H9 (cell line): ENCODE measurements around the gene PRSS50. TPM values are rescaled to one million over a fixed set of nuclear protein-coding genes. Genes with fewer than 3 reads are reported as not detected.

Source experiments
- DNase-seq: peaks from one replicate; pipeline ENCODE4 v3.0.0-alpha.2; 2017
- H2AFZ ChIP-seq: one replicate; pipeline ENCODE4 v1.6.1; 2013; ENCODE audit warnings: mild to moderate bottlenecking, low read length, control low read depth, moderate library complexity
- H2AK5ac ChIP-seq: 2 replicates; pipeline ENCODE4 v1.6.1; 2013; ENCODE audit warnings: low read length, control low read depth, mixed read lengths; ENCODE audit not compliant: insufficient read length
- H2BK120ac ChIP-seq: one replicate; pipeline ENCODE4 v1.6.1; 2013; ENCODE audit warnings: low read depth, mild to moderate bottlenecking, low read length, control low read depth, inconsistent platforms; ENCODE audit not compliant: poor library complexity, severe bottlenecking
- H2BK12ac ChIP-seq: 2 replicates; pipeline ENCODE4 v1.6.1; 2013; ENCODE audit warnings: low read length, control low read depth, mixed read lengths, low read depth; ENCODE audit not compliant: insufficient read length
- H2BK15ac ChIP-seq: 2 replicates; pipeline ENCODE4 v1.6.1; 2013; ENCODE audit warnings: low read depth, low read length, control low read depth
- H2BK20ac ChIP-seq: one replicate; pipeline ENCODE4 v1.6.1; 2013; ENCODE audit warnings: low read depth, mild to moderate bottlenecking, low read length, control low read depth, inconsistent platforms; ENCODE audit not compliant: poor library complexity, severe bottlenecking
- H2BK5ac ChIP-seq: 2 replicates; pipeline ENCODE4 v1.6.1; 2013; ENCODE audit warnings: low read length, control low read depth, mixed read lengths; ENCODE audit not compliant: insufficient read length
- H3K14ac ChIP-seq: 2 replicates; pipeline ENCODE4 v1.6.1; 2013; ENCODE audit warnings: low read length, control low read depth; ENCODE audit not compliant: insufficient read depth
- H3K18ac ChIP-seq: 2 replicates; pipeline ENCODE4 v1.6.1; 2013; ENCODE audit warnings: low read depth, mild to moderate bottlenecking, mixed read lengths, low read length, control low read depth; ENCODE audit not compliant: insufficient read length
- H3K23ac ChIP-seq: 2 replicates; pipeline ENCODE4 v1.6.1; 2013; ENCODE audit warnings: low read length, control low read depth, mixed read lengths, low read depth; ENCODE audit not compliant: insufficient read length
- H3K23me2 ChIP-seq: 2 replicates; pipeline ENCODE4 v1.6.1; 2013; ENCODE audit warnings: low read depth, mild to moderate bottlenecking, mixed read lengths, low read length, control low read depth; ENCODE audit not compliant: insufficient read length, poor library complexity, severe bottlenecking
- H3K27ac ChIP-seq: 2 replicates; pipeline ENCODE4 v1.5.1; 2013; ENCODE audit warnings: low read length, control low read depth, mixed read lengths, low read depth; ENCODE audit not compliant: insufficient read length
- H3K27me3 ChIP-seq: 2 replicates; pipeline ENCODE4 v1.6.1; 2013; ENCODE audit warnings: low read length, control low read depth, inconsistent platforms; ENCODE audit not compliant: insufficient read depth
- H3K4ac ChIP-seq: 2 replicates; pipeline ENCODE4 v1.6.1; 2013; ENCODE audit warnings: low read depth, mild to moderate bottlenecking, control low read depth, inconsistent platforms, low read length, moderate library complexity
- H3K4me1 ChIP-seq: 2 replicates; pipeline ENCODE4 v1.6.1; 2013; ENCODE audit warnings: low read length, control low read depth, inconsistent platforms; ENCODE audit not compliant: insufficient read depth
- H3K4me2 ChIP-seq: 2 replicates; pipeline ENCODE4 v1.6.1; 2013; ENCODE audit warnings: low read length, control low read depth, mixed read lengths; ENCODE audit not compliant: insufficient read length, insufficient read depth
- H3K56ac ChIP-seq: 2 replicates; pipeline ENCODE4 v1.6.1; 2013; ENCODE audit warnings: low read depth, mild to moderate bottlenecking, mixed read lengths, low read length, control low read depth; ENCODE audit not compliant: insufficient read length
- H3K79me1 ChIP-seq: 2 replicates; pipeline ENCODE4 v1.6.1; 2013; ENCODE audit warnings: low read depth, mild to moderate bottlenecking, moderate library complexity, low read length, control low read depth, inconsistent platforms; ENCODE audit not compliant: insufficient read depth, poor library complexity, severe bottlenecking
- H3K79me2 ChIP-seq: 2 replicates; pipeline ENCODE4 v1.6.1; 2013; ENCODE audit warnings: low read length, control low read depth, inconsistent platforms; ENCODE audit not compliant: insufficient read depth
- H3K9ac ChIP-seq: 2 replicates; pipeline ENCODE4 v1.6.1; 2013; ENCODE audit warnings: low read length, control low read depth, mixed read lengths; ENCODE audit not compliant: insufficient read length; ENCODE audit errors: extremely low read depth
- H3K9me3 ChIP-seq: one replicate; pipeline ENCODE4 v1.6.1; 2013; ENCODE audit warnings: low read depth, low read length, inconsistent platforms; ENCODE audit not compliant: control insufficient read depth
- H3T11ph ChIP-seq: one replicate; pipeline ENCODE4 v1.6.1; 2013; ENCODE audit warnings: mild to moderate bottlenecking, low read length, control low read depth, inconsistent platforms
- H4K20me1 ChIP-seq: one replicate; pipeline ENCODE4 v1.6.1; 2013; ENCODE audit not compliant: control insufficient read depth, insufficient read length, insufficient read depth
- H4K5ac ChIP-seq: 2 replicates; pipeline ENCODE4 v1.6.1; 2013; ENCODE audit warnings: low read depth, mild to moderate bottlenecking, mixed read lengths, low read length, control low read depth; ENCODE audit not compliant: insufficient read length
- H4K8ac ChIP-seq: replicated peaks from 2 replicates; pipeline ENCODE4 v1.6.1; 2013; ENCODE audit warnings: low read length, control low read depth, mixed read lengths, low read depth; ENCODE audit not compliant: insufficient read length
- H4K91ac ChIP-seq: 2 replicates; pipeline ENCODE4 v1.6.1; 2013; ENCODE audit warnings: low read depth, mild to moderate bottlenecking, moderate library complexity, mixed read lengths, low read length, control low read depth; ENCODE audit not compliant: insufficient read length
- H3K27ac Mint-ChIP-seq, 3 experiments: 2 replicates in 2 of 3; 3 replicates in 1 of 3; pipeline ENCODE4 v1.8.0; 2020 to 2021; ENCODE audit warnings: mixed read lengths in 3 of 3, mild to moderate bottlenecking in 1 of 3, moderate library complexity in 1 of 3
- H3K27me3 Mint-ChIP-seq: 2 replicates; pipeline ENCODE4 v1.8.0; 2021; ENCODE audit warnings: low read depth, mild to moderate bottlenecking, moderate library complexity, mixed read lengths
- H3K36me3 Mint-ChIP-seq, 3 experiments: 2 replicates in 2 of 3; 3 replicates in 1 of 3; pipeline ENCODE4 v1.8.0; 2020 to 2021; ENCODE audit warnings: low read depth in 3 of 3, mixed read lengths in 3 of 3; ENCODE audit not compliant: insufficient read depth in 1 of 3
- H3K4me1 Mint-ChIP-seq, 2 experiments: 2 replicates each; pipeline ENCODE4 v1.8.0; 2020; ENCODE audit warnings: mixed read lengths in 2 of 2
- H3K4me3 Mint-ChIP-seq, 2 experiments: 2 replicates in 1 of 2; 3 replicates in 1 of 2; pipeline ENCODE4 v1.8.0; 2020 to 2021; ENCODE audit warnings: mild to moderate bottlenecking in 2 of 2, mixed read lengths in 2 of 2, moderate library complexity in 1 of 2
- H3K9me3 Mint-ChIP-seq, 2 experiments: 2 replicates in 1 of 2; 3 replicates in 1 of 2; pipeline ENCODE4 v1.8.0; 2020; ENCODE audit warnings: mild to moderate bottlenecking in 2 of 2, mixed read lengths in 2 of 2, moderate library complexity in 1 of 2
- CTCF ChIP-seq: fragments of 200-600 bp; sonication (generic); conservative IDR thresholded peaks from 3 replicates; pipeline ENCODE4 v1.8.0; 2021; ENCODE audit warnings: antibody characterized with exemption, mild to moderate bottlenecking
- whole genome bisulfite sequencing: extraction: QIAGEN DNeasy Blood & Tissue Kit; methylation state at CpG from one replicate; pipeline ENCODE4 v1.1.7; 2013; ENCODE audit warnings: missing lambda C conversion rate, low lambda C conversion rate, mixed read lengths; ENCODE audit not compliant: insufficient read length; ENCODE audit errors: extremely low coverage; 5-methylcytosine and 5-hydroxymethylcytosine counted together
- total RNA-seq: library from RNA; stranded (reverse); gene quantifications from 2 replicates; pipeline ENCODE4 v1.2.1, GENCODE V29; 2021

PRSS50 gene
- total RNA-seq, 1 experiment from 2014 or later = 0.24 TPM

- Mint-ChIP-seq H3K4me3 (no peak overlapping the region), H3K9me3 (no peaks in the 10 kb centered on the region), H3K4me1 (peaks cover 11 to 15% of the 10 kb centered on the region in 2 experiments), H3K27me3 (peaks cover 2% of the 10 kb centered on the region), H3K36me3 (no peaks in the 10 kb centered on the region), H3K27ac (no peak overlapping the region; a peak in 1 of 7 replicates)
- Histone ChIP-seq H2BK5ac (no peak overlapping the region), H2BK120ac (no peak overlapping the region), H4K8ac (no peak overlapping the region), H3K4ac (no peak overlapping the region), H3K23me2 (no peaks in the 10 kb centered on the region), H4K20me1 (no peaks in the 10 kb centered on the region), H3K79me1 (no peaks in the 10 kb centered on the region), H3T11ph (no peak overlapping the region), H2AK5ac (no peak overlapping the region), H2AFZ (no peak overlapping the region), H2BK15ac (no peak overlapping the region), H3K14ac (no peak overlapping the region), H4K91ac (no peak overlapping the region), H3K79me2 (no peaks in the 10 kb centered on the region), H3K27ac (no peak overlapping the region), H3K9ac (no peak overlapping the region), H3K27me3 (no peaks in the 10 kb centered on the region), H3K4me2 (no peak overlapping the region), H2BK12ac (no peak overlapping the region), H2BK20ac (no peak overlapping the region), H4K5ac (no peak overlapping the region), H3K18ac (no peak overlapping the region), H3K9me3 (no peaks in the 10 kb centered on the region), H3K56ac (no peak overlapping the region), H3K23ac (no peak overlapping the region), H3K4me1 (no peaks in the 10 kb centered on the region)
- no CpG with 5 or more reads among the region's 7 CpGs for WGBS
- no peak for TF ChIP-seq CTCF
- DNase-seq = no peak
Observed at GRCh38 chr3:46709157-46709654, 8.5 kb downstream of the PRSS50 start.
